IMR-90 (cell line): Measurements from ENCODE around the gene KMT5C.

Source experiments
- CEBPB ChIP-seq: IDR thresholded peaks from 2 replicates; pipeline ENCODE4 v1.6.1; 2012; ENCODE audit warnings: low read depth, low read length, improper control_type of control experiment
- CTCF ChIP-seq: conservative IDR thresholded peaks from 2 replicates; pipeline ENCODE4 v1.5.1; 2012; ENCODE audit warnings: mild to moderate bottlenecking, low read depth, low read length, improper control_type of control experiment
- FOS ChIP-seq: fragments of 150-350 bp; IDR thresholded peaks from 2 replicates; pipeline ENCODE4 v1.6.1; 2016; ENCODE audit warnings: low read depth, low read length
- MAZ ChIP-seq: IDR thresholded peaks from 2 replicates; pipeline ENCODE4 v1.6.1; 2012; ENCODE audit warnings: low read depth, mild to moderate bottlenecking, low read length, improper control_type of control experiment, moderate library complexity, borderline replicate concordance
- NFE2L2 ChIP-seq: fragments of 150-350 bp; IDR thresholded peaks from 2 replicates; pipeline ENCODE4 v1.6.1; 2016; ENCODE audit warnings: low read depth, mild to moderate bottlenecking, low read length
- POLR2A ChIP-seq: IDR thresholded peaks from 2 replicates; pipeline ENCODE4 v1.6.1; 2012; ENCODE audit warnings: mild to moderate bottlenecking, low read depth, low read length
- RAD21 ChIP-seq: IDR thresholded peaks from 2 replicates; pipeline ENCODE4 v1.6.1; 2012; ENCODE audit warnings: low read length, improper control_type of control experiment
- RCOR1 ChIP-seq: IDR thresholded peaks from 2 replicates; pipeline ENCODE4 v1.6.1; 2012; ENCODE audit warnings: mild to moderate bottlenecking, low read length, improper control_type of control experiment; ENCODE audit not compliant: insufficient replicate concordance
- RFX5 ChIP-seq: IDR thresholded peaks from 2 replicates; pipeline ENCODE4 v1.8.0; 2012; ENCODE audit warnings: low read depth, mild to moderate bottlenecking, low read length, moderate library complexity
- SMC3 ChIP-seq: fragments of 150-350 bp; IDR thresholded peaks from 2 replicates; pipeline ENCODE4 v1.6.1; 2016; ENCODE audit warnings: low read depth, mild to moderate bottlenecking, antibody characterized with exemption, low read length, moderate library complexity
- TF ChIP-seq, protein P1 (sequence below): fragments of 150-350 bp; IDR thresholded peaks from 2 replicates; pipeline ENCODE4 v1.6.1; 2016; ENCODE audit warnings: low read depth, mild to moderate bottlenecking, low read length, moderate library complexity, borderline replicate concordance
- TF ChIP-seq, protein P2 (sequence below): fragments of 150-350 bp; IDR thresholded peaks from 2 replicates; pipeline ENCODE4 v1.6.1; 2017; ENCODE audit warnings: mild to moderate bottlenecking, antibody characterized with exemption, low read length, low read depth

GRCh38 chr19:55339105-55339888, at the start of gene KMT5C:
- TF ChIP-seq, protein P1, sequence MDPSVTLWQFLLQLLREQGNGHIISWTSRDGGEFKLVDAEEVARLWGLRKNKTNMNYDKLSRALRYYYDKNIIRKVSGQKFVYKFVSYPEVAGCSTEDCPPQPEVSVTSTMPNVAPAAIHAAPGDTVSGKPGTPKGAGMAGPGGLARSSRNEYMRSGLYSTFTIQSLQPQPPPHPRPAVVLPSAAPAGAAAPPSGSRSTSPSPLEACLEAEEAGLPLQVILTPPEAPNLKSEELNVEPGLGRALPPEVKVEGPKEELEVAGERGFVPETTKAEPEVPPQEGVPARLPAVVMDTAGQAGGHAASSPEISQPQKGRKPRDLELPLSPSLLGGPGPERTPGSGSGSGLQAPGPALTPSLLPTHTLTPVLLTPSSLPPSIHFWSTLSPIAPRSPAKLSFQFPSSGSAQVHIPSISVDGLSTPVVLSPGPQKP: no peak
- TF ChIP-seq RAD21: peak; percentile 21; the same call in 1 of the 2 replicates
- TF ChIP-seq FOS: peak; percentile 53; the same call in 1 of the 2 replicates
- TF ChIP-seq RCOR1: no peak
- peak; percentile 59; the same call in 1 of the 2 replicates for TF ChIP-seq POLR2A
- TF ChIP-seq MAZ: peak; percentile 98
- no peak for TF ChIP-seq RFX5
- peak; percentile 55 for TF ChIP-seq CTCF
- no peak for TF ChIP-seq NFE2L2
- TF ChIP-seq, protein P2, sequence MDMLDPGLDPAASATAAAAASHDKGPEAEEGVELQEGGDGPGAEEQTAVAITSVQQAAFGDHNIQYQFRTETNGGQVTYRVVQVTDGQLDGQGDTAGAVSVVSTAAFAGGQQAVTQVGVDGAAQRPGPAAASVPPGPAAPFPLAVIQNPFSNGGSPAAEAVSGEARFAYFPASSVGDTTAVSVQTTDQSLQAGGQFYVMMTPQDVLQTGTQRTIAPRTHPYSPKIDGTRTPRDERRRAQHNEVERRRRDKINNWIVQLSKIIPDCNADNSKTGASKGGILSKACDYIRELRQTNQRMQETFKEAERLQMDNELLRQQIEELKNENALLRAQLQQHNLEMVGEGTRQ: no peak
- TF ChIP-seq SMC3: no peak
- no peak for TF ChIP-seq CEBPB
